ENCODE data around the gene MOV10. TPM values are rescaled to one million over a fixed set of nuclear protein-coding genes. Genes with fewer than 3 reads are reported as not detected.

MOV10 gene
- total RNA-seq, 1 donor: 38.7 TPM

DNA sequence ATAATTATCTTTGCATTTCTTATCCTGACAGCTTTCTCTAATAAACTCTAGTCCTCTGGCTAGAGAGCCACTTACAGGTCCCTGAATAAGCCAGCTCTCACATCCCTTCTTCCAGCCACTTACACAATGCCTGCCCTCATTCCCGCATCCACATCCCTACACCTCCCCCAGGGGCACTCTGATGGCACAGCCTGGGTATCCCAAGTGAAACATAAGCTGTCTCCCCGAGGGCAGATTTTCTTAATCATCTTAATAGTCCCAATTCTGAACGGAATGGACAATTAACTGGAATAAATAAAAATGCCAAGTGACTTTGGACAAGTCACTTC lies 27.6 kb downstream of the MOV10 start:
- Histone ChIP-seq H2AFZ (ENCODE audit: low read length) (no peak overlapping the region), H3K27ac (ENCODE audit: low read depth, low read length) (peak overlapping the region; percentile 59), H3K27me3 (ENCODE audit: insufficient read depth, low read length) (no peaks in the 10 kb centered on the region), H3K4me2 (ENCODE audit: insufficient read depth, low read length) (no peak overlapping the region), H3K4me1 (ENCODE audit: insufficient read depth, low read length) (peaks cover 62% of the 10 kb centered on the region), H3K36me3 (ENCODE audit: insufficient read depth, low read length) (peaks cover 63% of the 10 kb centered on the region), H3K9me3 (ENCODE audit: low read depth, low read length) (no peaks in the 10 kb centered on the region), H3K4me3 (ENCODE audit: insufficient read depth, low read length) (no peak overlapping the region), H4K20me1 (ENCODE audit: insufficient read depth, low read length) (peaks cover 55% of the 10 kb centered on the region), H3K79me2 (ENCODE audit: insufficient read depth, low read length) (peaks cover 53% of the 10 kb centered on the region)
- no peak for TF ChIP-seq CTCF (IDR thresholded peaks at IDR 0.05; ENCODE audit: extremely low read depth, low read depth, low read length)
- DNase-seq (ENCODE audit: insufficient read length, low spot score, missing footprints): no peak

GRCh38 chr1:112702420-112703261 lies 28.2 kb downstream of the MOV10 start:
- H3K27me3 ChIP-seq (ENCODE audit: insufficient read depth, low read length): no peaks in the 10 kb centered on the region
- H3K36me3 ChIP-seq (ENCODE audit: insufficient read depth, low read length): peaks cover 60% of the 10 kb centered on the region
- peaks cover 58% of the 10 kb centered on the region for H3K79me2 ChIP-seq (ENCODE audit: insufficient read depth, low read length)
- H3K4me3 ChIP-seq (ENCODE audit: insufficient read depth, low read length): no peak overlapping the region
- H3K9me3 ChIP-seq (ENCODE audit: low read depth, low read length): no peaks in the 10 kb centered on the region
- no peak for TF ChIP-seq CTCF (IDR thresholded peaks at IDR 0.05; ENCODE audit: extremely low read depth, low read depth, low read length)
- H4K20me1 ChIP-seq (ENCODE audit: insufficient read depth, low read length): peaks cover 55% of the 10 kb centered on the region
- peak overlapping the region; percentile 59 for H3K27ac ChIP-seq (ENCODE audit: low read depth, low read length)
- H3K4me2 ChIP-seq (ENCODE audit: insufficient read depth, low read length): no peak overlapping the region
- no peak overlapping the region for H2AFZ ChIP-seq (ENCODE audit: low read length)
- DNase-seq (ENCODE audit: insufficient read length, low spot score, missing footprints): peak; percentile 43
- H3K4me1 ChIP-seq (ENCODE audit: insufficient read depth, low read length): peaks cover 66% of the 10 kb centered on the region

- DNase-seq (ENCODE audit: insufficient read length, low spot score, missing footprints): peak; percentile 58
- H3K4me2 ChIP-seq (ENCODE audit: insufficient read depth, low read length): peak overlapping the region; percentile 96
- peak overlapping the region; percentile 91 for H3K27ac ChIP-seq (ENCODE audit: low read depth, low read length)
- H3K4me3 ChIP-seq (ENCODE audit: insufficient read depth, low read length): no peak overlapping the region
- no peaks in the 10 kb centered on the region for H3K9me3 ChIP-seq (ENCODE audit: low read depth, low read length)
- no peaks in the 10 kb centered on the region for H3K27me3 ChIP-seq (ENCODE audit: insufficient read depth, low read length)
- peaks cover 58% of the 10 kb centered on the region for H3K79me2 ChIP-seq (ENCODE audit: insufficient read depth, low read length)
- peaks cover 52% of the 10 kb centered on the region for H4K20me1 ChIP-seq (ENCODE audit: insufficient read depth, low read length)
- no peak for TF ChIP-seq CTCF (IDR thresholded peaks at IDR 0.05; ENCODE audit: extremely low read depth, low read depth, low read length)
- H3K36me3 ChIP-seq (ENCODE audit: insufficient read depth, low read length): peaks cover 50% of the 10 kb centered on the region
- H3K4me1 ChIP-seq (ENCODE audit: insufficient read depth, low read length): peaks cover 67% of the 10 kb centered on the region
- H2AFZ ChIP-seq (ENCODE audit: low read length): no peak overlapping the region
These were observed 29.2 kb downstream of the MOV10 start for GRCh38 chr1:112703706-112704105.

DNA sequence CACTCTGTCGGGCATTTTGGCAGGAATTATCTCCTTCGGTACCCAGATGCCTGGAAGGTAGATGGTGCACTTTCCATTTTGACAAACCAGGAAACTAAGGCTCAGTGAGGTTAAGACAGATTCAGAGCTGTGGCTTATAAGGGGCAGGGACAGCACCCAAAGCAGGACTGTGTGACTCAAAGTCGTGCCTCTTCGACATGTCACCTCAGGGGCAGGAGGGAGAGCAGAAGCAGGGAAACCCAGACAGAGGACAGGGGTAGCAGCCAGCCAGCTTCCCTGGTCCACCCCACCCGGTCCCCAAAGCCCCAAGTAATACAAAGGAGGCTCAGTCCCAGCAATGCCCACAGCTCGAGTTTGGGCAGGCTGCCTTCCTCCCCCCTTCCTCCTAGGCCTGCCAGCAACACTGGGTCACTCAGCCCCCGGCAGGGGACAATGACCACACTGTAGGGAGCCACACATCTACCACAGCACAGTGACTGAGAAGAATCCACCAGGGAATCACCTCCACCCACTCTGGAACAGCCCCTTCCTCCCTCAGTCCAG lies 30.0 kb downstream of the MOV10 start:
- Histone ChIP-seq H3K79me2 (ENCODE audit: insufficient read depth, low read length) (peaks cover 58% of the 10 kb centered on the region), H3K4me1 (ENCODE audit: insufficient read depth, low read length) (peaks cover 67% of the 10 kb centered on the region), H3K9me3 (ENCODE audit: low read depth, low read length) (no peaks in the 10 kb centered on the region), H3K4me3 (ENCODE audit: insufficient read depth, low read length) (peak overlapping the region; percentile 93), H3K36me3 (ENCODE audit: insufficient read depth, low read length) (peaks cover 45% of the 10 kb centered on the region), H2AFZ (ENCODE audit: low read length) (no peak overlapping the region), H4K20me1 (ENCODE audit: insufficient read depth, low read length) (peaks cover 52% of the 10 kb centered on the region), H3K27me3 (ENCODE audit: insufficient read depth, low read length) (no peaks in the 10 kb centered on the region), H3K27ac (ENCODE audit: low read depth, low read length) (peak overlapping the region; percentile 91), H3K4me2 (ENCODE audit: insufficient read depth, low read length) (peak overlapping the region; percentile 96)
- no peak for DNase-seq (ENCODE audit: insufficient read length, low spot score, missing footprints)
- TF ChIP-seq CTCF (IDR thresholded peaks at IDR 0.05; ENCODE audit: extremely low read depth, low read depth, low read length): no peak
